22Rv1 (cell line): ENCODE measurements around the gene TTC7B.
"Not testable (repeated sequence)": the region's sequence is repeated elsewhere in the genome, so short reads cannot be mapped to it uniquely, and the experiment has no call there.

Experiments
- ZFX ChIP-seq: fragments of 450-650 bp; IDR thresholded peaks from 2 replicates; pipeline ENCODE4 v1.6.1; 2017; ENCODE audit warnings: antibody characterized with exemption, borderline replicate concordance
- TF ChIP-seq, protein P1 (sequence below): fragments of 450-650 bp; IDR thresholded peaks from 2 replicates; pipeline ENCODE4 v1.5.1; 2017; ENCODE audit warnings: mild to moderate bottlenecking

- TF ChIP-seq, protein P1, sequence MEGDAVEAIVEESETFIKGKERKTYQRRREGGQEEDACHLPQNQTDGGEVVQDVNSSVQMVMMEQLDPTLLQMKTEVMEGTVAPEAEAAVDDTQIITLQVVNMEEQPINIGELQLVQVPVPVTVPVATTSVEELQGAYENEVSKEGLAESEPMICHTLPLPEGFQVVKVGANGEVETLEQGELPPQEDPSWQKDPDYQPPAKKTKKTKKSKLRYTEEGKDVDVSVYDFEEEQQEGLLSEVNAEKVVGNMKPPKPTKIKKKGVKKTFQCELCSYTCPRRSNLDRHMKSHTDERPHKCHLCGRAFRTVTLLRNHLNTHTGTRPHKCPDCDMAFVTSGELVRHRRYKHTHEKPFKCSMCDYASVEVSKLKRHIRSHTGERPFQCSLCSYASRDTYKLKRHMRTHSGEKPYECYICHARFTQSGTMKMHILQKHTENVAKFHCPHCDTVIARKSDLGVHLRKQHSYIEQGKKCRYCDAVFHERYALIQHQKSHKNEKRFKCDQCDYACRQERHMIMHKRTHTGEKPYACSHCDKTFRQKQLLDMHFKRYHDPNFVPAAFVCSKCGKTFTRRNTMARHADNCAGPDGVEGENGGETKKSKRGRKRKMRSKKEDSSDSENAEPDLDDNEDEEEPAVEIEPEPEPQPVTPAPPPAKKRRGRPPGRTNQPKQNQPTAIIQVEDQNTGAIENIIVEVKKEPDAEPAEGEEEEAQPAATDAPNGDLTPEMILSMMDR = not testable (repeated sequence)
- TF ChIP-seq ZFX = not testable (repeated sequence)
Observed at GRCh38 chr14:90856115-90856514, 39.9 kb upstream of the TTC7B start.
